ENCODE data around the gene XAB2. TPM values are rescaled to one million over a fixed set of nuclear protein-coding genes. Genes with fewer than 3 reads are reported as not detected.

The XAB2 gene
- total RNA-seq = 32.7 TPM

- DNase-seq = peak; percentile 100
Observed at GRCh38 chr19:7629347-7630054, at the start of gene XAB2, which contains the start of gene PET100. TSS of gene XAB2 (minus strand) at chr19:7629545. CDS start at chr19:7629527, 18 bp downstream. TSS of gene PET100 (plus strand) at chr19:7629793. CDS start at chr19:7629834, 41 bp downstream.

DNA sequence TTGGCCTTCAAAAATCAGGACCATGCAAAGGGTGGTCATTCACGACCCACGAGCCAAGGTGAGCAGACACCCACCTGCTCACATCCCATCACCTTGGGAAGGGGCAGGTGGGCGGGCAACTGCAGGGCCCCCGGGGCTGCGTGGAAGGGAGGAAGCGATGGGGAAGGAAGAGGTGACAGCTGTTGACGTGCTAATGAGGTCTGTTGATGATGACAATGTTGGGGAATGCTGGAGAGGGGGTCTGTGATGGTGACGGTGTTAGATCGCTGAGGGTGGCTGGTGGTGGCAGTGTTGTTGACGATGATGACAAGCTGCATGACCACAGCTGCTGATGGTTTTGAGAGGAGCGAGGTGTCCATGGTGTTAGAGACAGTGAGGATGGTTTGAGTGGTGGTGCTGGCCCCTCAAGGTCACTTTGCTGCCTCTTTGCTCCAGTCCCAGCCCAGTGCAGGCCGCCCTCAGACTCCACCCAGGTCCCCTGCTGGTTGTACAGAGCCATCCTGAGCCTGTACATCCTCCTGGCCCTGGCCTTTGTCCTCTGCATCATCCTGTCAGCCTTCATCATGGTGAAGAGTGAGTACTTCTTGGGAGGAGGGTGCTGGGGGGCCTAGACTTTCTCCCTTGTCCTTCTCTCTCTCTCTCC is 48.4 kb upstream of the XAB2 start:
- no peak for DNase-seq

DNA sequence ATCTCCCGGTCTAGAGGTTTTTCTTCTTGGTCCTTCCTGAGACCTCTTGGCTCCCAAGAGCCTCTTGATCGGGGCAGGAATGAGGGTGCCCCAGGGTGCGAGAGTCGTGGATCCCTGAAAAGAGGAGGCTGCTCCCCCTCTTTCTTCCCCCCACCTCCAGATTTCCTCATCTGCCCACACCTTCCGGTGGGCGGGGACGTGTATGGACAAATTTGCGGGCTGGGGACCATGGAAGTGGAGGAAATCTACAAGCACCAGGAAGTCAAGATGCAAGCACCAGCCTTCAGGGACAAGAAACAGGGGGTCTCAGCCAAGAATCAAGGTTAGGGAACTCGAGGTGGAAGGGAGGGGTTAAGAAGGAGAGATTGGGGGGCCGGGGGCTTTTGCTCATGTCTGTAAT is 47.5 kb upstream of the XAB2 start, which contains the start of gene MCEMP1:
MCEMP1 (plus strand) TSS at position 237 of the 400 bp plus-strand sequence; CDS start at position 268, 31 bp downstream.
- DNase-seq = no peak

- DNase-seq = no peak
Observed at GRCh38 chr19:7676376-7676775, 47.0 kb upstream of the XAB2 start.

GRCh38 chr19:7674010-7675005 is 45.0 kb upstream of the XAB2 start:
- peak; percentile 85 for DNase-seq

GRCh38 chr19:7672522-7672921 is 43.2 kb upstream of the XAB2 start:
- no peak for DNase-seq

DNA sequence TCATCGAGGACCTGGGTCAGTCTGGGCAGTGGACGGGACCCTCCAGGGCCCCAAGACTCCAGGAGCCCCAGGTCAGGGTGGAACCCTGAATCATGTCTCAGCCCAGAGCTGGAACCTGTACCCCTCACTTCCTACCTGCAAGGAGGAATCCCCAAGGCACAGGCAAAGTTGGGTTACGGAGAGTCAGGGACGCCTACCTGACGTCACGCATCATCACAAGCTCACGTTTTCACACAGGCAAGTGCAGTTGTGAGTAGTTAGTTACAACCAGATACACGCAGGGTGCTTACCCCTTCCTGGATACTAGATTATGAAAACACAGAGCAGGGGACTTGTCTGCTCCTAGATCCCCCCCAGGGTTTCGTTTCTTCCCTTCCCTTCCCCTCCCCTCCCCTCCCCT is 41.4 kb upstream of the XAB2 start:
- DNase-seq = no peak

DNA sequence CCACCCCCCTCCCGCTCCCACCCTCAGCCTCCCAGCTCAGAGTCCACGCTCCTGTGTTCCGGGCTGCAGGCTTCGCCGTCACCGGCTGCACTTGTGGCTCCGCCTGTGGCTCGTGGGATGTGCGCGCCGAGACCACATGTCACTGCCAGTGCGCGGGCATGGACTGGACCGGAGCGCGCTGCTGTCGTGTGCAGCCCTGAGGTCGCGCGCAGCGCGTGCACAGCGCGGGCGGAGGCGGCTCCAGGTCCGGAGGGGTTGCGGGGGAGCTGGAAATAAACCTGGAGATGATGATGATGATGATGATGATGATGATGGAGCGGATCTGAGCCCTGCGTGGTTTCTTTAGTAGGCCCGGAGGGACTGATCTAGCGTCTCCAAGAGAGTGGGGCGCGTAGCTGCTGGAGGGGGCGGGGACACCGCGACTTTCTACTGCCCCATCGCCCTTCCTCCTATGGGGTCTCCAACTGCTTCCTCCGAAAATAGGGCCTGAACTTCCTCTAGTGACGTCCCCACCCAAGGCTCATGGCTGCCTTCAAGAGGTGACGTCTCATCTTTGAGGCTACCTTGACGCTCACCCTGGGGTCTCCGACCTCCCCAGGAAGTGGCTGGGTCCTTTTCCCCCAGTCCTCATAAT is 40.9 kb upstream of the XAB2 start:
- DNase-seq = peak; percentile 56

- no peak for DNase-seq
Observed at GRCh38 chr19:7669641-7670040, 40.3 kb upstream of the XAB2 start.

DNA sequence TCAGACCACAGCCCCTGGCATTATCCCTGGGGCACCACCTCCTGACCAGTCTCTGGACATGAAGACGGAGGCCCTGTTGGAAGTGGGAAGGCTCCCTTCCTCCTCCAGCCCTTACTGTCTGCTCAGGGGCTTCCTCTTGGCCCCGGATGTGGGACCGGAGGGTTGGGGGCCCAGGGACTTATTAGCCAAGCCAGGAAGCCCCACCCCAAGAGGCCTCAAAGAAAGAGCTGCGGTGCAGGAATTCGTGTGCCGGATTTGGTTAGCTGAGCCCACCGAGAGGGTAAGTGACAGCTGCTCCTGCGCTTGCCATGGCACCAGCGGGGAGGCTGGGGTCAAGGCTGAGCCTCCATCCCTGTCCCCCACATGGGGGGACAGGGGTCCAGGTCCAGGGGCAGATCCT is 39.5 kb upstream of the XAB2 start, which contains the start of gene RETN:
RETN (plus strand) TSS at position 208 of the 400 bp plus-strand sequence. CDS start 278 bp downstream, outside the sequence.
- no peak for DNase-seq

DNA sequence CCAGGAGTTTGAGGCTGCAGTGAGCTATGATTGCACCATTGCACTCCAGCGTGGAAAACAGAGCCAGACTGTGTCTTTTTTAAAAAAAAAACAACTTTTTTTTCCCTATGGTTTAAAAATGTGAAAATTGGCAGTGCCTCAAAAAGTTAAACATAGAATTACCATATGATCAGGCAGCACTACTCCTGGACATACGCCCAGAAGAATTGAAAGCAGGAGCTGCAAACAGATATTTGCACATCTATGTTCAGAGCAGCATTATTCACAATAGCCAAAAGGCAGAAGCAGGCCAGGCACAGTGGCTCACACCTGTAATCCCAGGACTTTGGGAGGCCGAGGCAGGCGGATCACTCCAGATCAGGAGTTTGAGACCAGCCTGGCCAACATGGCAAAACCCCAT is 35.7 kb upstream of the XAB2 start:
- peak; percentile 92 for DNase-seq

DNA sequence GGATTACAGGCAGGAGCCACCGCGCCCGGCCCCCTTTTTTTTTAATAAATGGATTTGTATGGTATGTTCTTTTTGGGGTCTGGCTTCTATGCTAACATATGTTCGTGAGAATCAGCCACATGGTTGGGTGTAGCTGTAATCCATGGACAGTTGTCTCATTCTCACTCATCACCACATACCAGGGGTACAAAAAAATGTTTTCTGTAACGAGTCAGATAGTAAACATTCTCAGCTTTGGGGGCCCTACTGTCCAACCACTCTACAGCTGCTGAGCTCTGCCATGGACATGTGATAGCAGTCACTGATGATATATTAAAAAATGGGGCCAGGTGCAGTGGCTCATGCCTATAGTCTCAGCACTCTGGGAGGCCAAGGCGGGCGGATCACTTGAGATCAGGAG is 34.4 kb upstream of the XAB2 start:
- peak; percentile 83 for DNase-seq

GRCh38 chr19:7662657-7663056 is 33.3 kb upstream of the XAB2 start:
- no peak for DNase-seq

DNA sequence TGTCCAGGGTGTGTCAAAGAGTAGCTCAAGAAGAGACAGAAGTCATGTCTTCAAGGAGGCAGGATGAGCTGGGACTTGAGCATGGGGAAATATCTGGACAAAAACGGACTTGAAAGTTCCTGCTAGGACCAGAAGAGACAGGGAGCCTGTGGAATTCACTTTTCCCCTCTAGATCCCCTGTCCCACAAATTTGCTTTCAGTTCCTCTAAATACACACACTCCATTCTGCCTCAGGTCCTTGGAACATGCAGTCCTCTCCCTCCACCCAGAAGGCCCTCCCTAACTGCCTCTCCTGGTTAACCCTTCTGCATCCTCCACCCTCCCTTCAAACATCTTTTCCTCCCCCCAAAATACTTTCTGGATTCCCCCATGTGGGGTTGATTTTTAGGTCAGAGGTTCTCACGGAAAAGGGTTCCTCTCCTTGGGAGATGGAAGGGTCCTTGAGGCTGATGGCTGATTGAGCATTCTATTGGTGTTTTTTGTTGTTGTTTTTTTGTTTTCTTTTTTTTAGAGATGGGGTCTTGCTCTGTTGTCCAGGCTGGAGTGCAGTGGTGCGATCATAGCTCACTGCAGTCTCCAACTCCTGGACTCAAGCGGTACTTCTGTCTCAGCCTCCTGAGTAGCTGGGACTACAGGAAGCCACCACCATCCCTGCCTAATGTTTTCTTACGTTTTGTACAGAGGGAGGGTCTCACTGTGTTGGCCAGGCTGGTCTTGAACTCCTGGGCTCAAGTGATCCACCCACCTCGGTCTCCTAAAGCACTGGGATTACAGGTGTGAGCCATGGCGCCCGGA is 32.6 kb upstream of the XAB2 start:
- DNase-seq = no peak

DNA sequence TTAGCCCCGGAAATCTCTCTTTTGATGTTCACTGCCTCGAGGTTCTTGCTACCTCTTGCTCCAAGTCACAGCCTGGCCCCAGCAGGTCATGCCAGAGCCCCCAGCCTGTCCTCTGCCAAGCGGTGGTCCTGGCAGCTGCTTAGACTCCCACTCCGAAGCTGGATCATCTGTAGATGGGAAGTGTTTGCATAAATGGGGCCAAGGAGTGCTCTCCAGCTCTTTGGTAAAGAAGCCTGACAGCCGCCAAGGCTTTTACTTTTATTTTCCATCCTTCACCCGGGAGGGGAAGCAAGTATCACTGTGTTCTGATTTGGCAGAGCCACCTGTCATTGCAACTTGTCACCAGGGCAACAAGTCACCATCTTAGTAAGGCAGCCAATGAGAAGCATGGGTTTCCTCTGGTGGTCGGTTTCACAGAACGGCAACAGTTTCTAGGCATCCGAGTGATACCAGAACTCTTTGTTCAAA is 28.9 kb upstream of the XAB2 start:
- DNase-seq = peak; percentile 85

DNA sequence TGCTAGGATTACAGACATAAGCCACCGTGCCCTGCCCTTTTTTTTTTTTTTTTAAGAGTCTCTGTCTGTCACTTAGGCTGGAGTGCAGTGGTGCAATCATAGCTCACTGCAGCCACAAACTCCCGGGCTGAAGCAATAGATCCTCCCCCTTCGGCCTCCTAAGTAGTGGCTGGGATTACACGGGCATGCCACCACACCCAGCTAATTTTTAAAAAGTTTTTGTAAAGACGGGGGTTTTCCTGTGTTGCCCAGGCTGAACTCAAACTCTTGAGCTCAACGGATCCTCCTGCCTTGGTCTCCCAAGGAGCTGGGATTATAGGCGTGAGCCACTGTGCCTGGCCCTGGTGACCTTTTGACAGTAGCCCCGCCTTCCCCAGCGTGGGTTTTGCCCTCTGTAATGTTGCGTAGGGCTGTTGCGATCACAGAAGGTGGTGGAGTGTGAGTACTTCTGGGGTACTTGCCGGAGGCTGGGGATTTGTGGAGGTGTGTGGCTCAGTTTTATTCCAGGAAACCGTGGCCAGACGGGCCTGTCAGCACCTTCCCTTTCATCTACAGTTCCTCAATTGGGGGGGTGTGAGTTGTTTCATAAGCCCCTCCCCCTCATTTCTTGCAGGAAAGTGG is 27.9 kb upstream of the XAB2 start:
- no peak for DNase-seq

DNA sequence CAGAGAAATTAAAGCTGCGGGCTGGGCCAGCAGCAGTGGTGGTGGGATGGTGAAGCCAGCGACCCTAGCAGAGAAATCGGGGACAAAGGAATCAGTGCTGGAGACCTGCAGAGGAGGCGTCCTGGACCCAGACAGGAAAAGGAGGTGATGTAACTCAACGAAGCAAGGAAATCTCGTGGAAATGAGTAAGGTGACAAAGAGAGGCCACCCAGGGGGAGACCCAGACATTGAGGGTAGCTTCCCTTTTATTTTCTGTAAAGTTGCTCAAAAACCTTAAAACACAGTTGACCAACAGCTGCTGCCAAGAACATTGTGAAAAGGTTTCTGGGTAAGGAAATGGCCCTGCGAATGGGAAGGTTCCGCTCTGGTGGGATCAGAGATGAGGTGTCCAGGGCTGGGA is 26.2 kb upstream of the XAB2 start:
- no peak for DNase-seq

- no peak for DNase-seq
Observed at GRCh38 chr19:7654401-7654800, 25.1 kb upstream of the XAB2 start.

DNA sequence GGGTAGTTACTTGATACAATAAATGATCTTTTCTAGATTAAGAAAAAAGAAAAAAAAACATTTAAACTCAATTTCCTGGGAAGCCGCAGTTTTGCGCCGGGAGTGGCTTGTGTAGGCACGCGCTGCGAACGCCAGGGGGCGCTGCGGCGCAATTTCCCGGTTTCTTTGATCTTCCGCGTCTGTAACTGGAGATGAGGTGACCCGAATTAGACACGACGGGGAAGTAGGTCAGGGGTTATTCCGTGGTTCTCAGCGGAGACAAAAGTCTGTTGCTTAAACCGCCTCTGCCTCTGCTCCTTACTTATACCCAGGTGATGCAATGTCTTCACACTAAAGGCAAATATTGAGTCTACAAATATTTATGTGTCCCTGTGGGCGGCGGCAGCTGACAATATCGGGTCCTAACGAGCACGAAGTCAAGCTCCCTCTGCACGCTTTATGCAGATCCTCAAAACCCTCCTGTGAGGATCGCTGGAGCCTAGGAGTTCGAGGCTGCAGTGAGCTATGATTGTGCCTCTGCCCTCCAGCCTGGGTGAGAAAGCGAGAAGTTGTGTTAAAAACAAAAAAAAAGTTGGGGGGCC is 22.8 kb upstream of the XAB2 start:
- peak; percentile 91 for DNase-seq

DNA sequence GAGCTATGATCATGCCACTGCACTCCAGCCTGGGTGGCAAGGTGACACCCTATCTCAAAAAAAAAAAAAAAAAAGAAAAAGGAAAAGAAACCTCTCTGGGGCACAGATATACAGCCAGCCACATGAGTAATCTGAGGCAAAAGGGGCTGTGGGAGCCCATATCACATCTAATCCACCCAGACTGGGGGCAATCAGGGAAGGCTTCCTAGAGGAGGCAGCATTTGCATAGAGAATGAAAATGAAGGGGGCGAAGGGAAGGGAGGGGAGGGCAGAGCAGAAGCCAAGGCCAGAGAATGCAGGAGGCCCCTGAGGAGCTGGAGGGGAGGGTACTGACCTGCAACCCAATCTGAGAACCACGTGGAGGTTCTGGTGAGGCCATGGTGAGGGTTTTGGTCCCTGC is 20.8 kb upstream of the XAB2 start:
- DNase-seq = no peak
